CD4-positive, alpha-beta memory T cell (primary cell): ENCODE results near the gene PIAS4. TPM values are rescaled to one million over a fixed set of nuclear protein-coding genes. Genes with fewer than 3 reads are reported as not detected.
A peak's percentile ranks its signal among the peaks of the same experiment; 100 is the strongest.

Experiments
- CTCF ChIA-PET: fragments of 350-600 bp; sonication (Branson Sonifier 250); formaldehyde crosslinking; loops from one replicate; lab custom pipeline; 2021; ENCODE audit warnings: inconsistent platforms; ENCODE audit not compliant: partially characterized antibody; lab: Charles Lee
- POLR2A ChIA-PET: fragments of 350-600 bp; sonication (Branson Sonifier 250); formaldehyde crosslinking; loops from one replicate; lab custom pipeline; 2021; ENCODE audit not compliant: partially characterized antibody; lab: Charles Lee
- DNase-seq, 5 donors: peaks; one replicate each; pipeline versions ENCODE4 v3.0.0 to v3.0.0-alpha.2; 2020 to 2022; ENCODE audit warnings: mixed read lengths in 1 of 5
- H3K27ac ChIP-seq: one replicate; pipeline ENCODE4 v1.7.0; 2013; ENCODE audit warnings: low read depth, low read length
- H3K27me3 ChIP-seq: 2 replicates; pipeline ENCODE4 v1.7.0; 2013; ENCODE audit warnings: mild to moderate bottlenecking, low read length, moderate library complexity; ENCODE audit not compliant: insufficient read depth
- H3K36me3 ChIP-seq: 2 replicates; pipeline ENCODE4 v1.7.0; 2013; ENCODE audit warnings: mild to moderate bottlenecking, low read length, moderate library complexity; ENCODE audit not compliant: insufficient read depth
- H3K4me1 ChIP-seq: 2 replicates; pipeline ENCODE4 v1.7.0; 2013; ENCODE audit warnings: mild to moderate bottlenecking, low read length, moderate library complexity; ENCODE audit not compliant: insufficient read depth
- H3K4me3 ChIP-seq, 2 donors: one replicate each; pipeline ENCODE4 v1.7.0; 2013; ENCODE audit warnings: low read length in 2 of 2, mild to moderate bottlenecking in 1 of 2
- H3K9me3 ChIP-seq, 2 donors: one replicate each; pipeline ENCODE4 v1.7.0; 2013; ENCODE audit warnings: low read length in 2 of 2, control low read depth in 1 of 2; ENCODE audit not compliant: control insufficient read depth in 1 of 2
- H3K27ac Mint-ChIP-seq, 7 donors: one replicate each; pipeline ENCODE4 v1.8.0; 2020 to 2021; ENCODE audit warnings: mixed read lengths in 7 of 7, mild to moderate bottlenecking in 6 of 7, inconsistent platforms in 3 of 7, moderate library complexity in 3 of 7
- H3K27me3 Mint-ChIP-seq, 2 donors: one replicate each; pipeline ENCODE4 v1.8.0; 2020 to 2021; ENCODE audit warnings: mixed read lengths in 2 of 2
- H3K36me3 Mint-ChIP-seq, 2 donors: one replicate each; pipeline ENCODE4 v1.8.0; 2020 to 2021; ENCODE audit warnings: mixed read lengths in 2 of 2, inconsistent platforms in 1 of 2, mild to moderate bottlenecking in 1 of 2
- H3K4me1 Mint-ChIP-seq, 4 donors: one replicate each; pipeline ENCODE4 v1.8.0; 2020 to 2021; ENCODE audit warnings: mixed read lengths in 4 of 4, mild to moderate bottlenecking in 1 of 4
- H3K4me3 Mint-ChIP-seq, 8 donors: one replicate each; pipeline ENCODE4 v1.8.0; 2020 to 2021; ENCODE audit warnings: mixed read lengths in 8 of 8, mild to moderate bottlenecking in 7 of 8, moderate library complexity in 6 of 8, inconsistent platforms in 3 of 8
- H3K9me3 Mint-ChIP-seq, 8 donors: one replicate each; pipeline ENCODE4 v1.8.0; 2020 to 2021; ENCODE audit warnings: mixed read lengths in 8 of 8, mild to moderate bottlenecking in 5 of 8, inconsistent platforms in 3 of 8, moderate library complexity in 1 of 8
- intact Hi-C: fragments of 100-400 bp; cut with micrococcal nuclease; formaldehyde crosslinking; loops from one replicate; pipeline ENCODE4 v1.15.1; 2023
- polyA plus RNA-seq, 2 donors: library from polyadenylated mRNA; unstranded; fragments of 300-500 nt; fragmentation: Illumina TruSeq; gene quantifications; one replicate each; pipeline ENCODE4 v1.2.3, GENCODE V29; 2021
- total RNA-seq, 2 experiments: library from RNA; stranded (reverse); gene quantifications; one replicate each; pipeline ENCODE4 v1.2.3, GENCODE V29; 2021

PIAS4 gene
- total and polyA plus RNA-seq, 4 experiments from 2014 or later, result 5.2 to 42.6 (median 22.4) TPM

DNA sequence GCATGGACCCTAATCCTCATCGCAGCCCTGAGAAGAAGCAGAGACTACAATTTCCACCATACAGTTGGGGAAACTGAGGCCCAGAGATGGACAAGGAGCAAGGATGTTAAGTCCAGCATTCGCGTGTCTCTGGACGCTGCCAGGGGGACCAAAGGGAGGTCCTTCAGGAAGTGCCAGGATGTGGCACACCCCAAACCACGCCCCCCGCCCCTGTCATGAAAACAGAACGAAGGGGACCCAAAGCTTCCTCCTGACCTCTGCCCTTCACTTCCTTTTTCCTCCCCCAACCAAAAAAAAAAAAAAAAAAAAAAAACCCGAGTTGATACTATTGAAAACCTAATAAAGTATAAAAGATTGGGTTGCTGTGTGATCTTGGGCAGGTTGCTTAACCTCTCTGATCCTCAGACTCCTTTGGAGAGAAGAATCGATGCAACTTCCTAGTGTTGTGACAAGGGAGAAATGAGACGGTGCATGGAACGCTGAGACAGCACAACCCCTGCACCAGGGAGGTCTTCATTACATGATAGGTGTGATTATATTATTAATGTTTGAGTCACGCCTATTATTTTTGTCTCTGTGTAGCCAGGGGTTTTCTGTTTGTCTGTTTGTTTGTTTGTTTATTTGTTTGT is 61.9 kb downstream of the PIAS4 start:
- Mint-ChIP-seq H3K27ac (peak overlapping the region; percentile 78 to 97 (median 93)), H3K36me3 (peaks cover 0 to 3% of the 10 kb centered on the region in 2 donors), H3K4me1 (peaks cover 13 to 25% (median 20%) of the 10 kb centered on the region in 4 donors), H3K4me3 (peak overlapping the region; percentile 61 to 93 (median 87)), H3K9me3 (no peaks in the 10 kb centered on the region), H3K27me3 (no peaks in the 10 kb centered on the region)
- POLR2A ChIA-PET, result interaction anchor here (0.9 to 3.0 kb wide), 5 partner anchors 14 to 84 kb away, joined by 4 to 17 read pairs (median 6); no protein-coding TSS in a partner anchor
- intact Hi-C loops, result loop anchor here (5.0 to 10.0 kb wide), 2 partner anchors 113 to 495 kb away; partner anchors contain the start of genes ANKRD24, HMG20B and SIRT6
- Histone ChIP-seq H3K4me3 (peak overlapping the region in 1 of 2 donors; percentile 10), H3K27ac (peak overlapping the region; percentile 29), H3K27me3 (no peaks in the 10 kb centered on the region), H3K9me3 (no peaks in the 10 kb centered on the region), H3K4me1 (peaks cover 26% of the 10 kb centered on the region), H3K36me3 (no peaks in the 10 kb centered on the region)
- CTCF ChIA-PET, result interaction anchor here (1.3 kb wide), 1 partner anchor 35 kb away, joined by 4 read pairs; no protein-coding TSS in a partner anchor
- DNase-seq, result peak in 3 of 5 donors; percentile 42 to 46 (median 43)

DNA sequence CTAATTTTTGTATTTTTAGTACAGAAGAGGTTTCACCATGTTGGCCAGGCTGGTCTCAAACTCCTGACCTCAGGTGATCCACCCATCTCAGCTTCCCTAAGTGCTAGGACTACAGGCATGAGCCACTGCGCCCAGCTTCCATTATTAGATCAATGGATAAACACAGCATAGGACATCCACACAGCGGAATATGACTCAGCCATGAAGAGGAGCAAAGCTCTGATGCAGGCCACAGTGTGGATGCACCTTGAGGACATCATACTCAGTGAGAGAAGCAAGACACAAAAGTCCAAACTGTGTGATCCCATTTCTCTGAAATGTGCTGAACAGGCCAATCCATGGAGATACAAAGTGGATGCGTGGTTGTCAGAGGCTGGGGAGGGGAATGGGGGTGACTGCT is 64.1 kb downstream of the PIAS4 start:
- Histone ChIP-seq H3K9me3 (no peaks in the 10 kb centered on the region), H3K36me3 (no peaks in the 10 kb centered on the region), H3K4me3 (no peak overlapping the region), H3K27ac (no peak overlapping the region), H3K4me1 (peaks cover 26% of the 10 kb centered on the region), H3K27me3 (no peaks in the 10 kb centered on the region)
- peak in 1 of 5 donors; percentile 24 for DNase-seq
- Mint-ChIP-seq H3K27me3 (no peaks in the 10 kb centered on the region), H3K27ac (no peak overlapping the region), H3K36me3 (peaks cover 0 to 3% of the 10 kb centered on the region in 2 donors), H3K9me3 (no peaks in the 10 kb centered on the region), H3K4me1 (peaks cover 18 to 34% (median 26%) of the 10 kb centered on the region in 4 donors), H3K4me3 (no peak overlapping the region)
- POLR2A ChIA-PET, result interaction anchor here (3.0 kb wide), 1 partner anchor 33 kb away, joined by 17 read pairs; no protein-coding TSS in a partner anchor
- intact Hi-C loops, result no loop called here
- CTCF ChIA-PET, result interaction anchor here (1.1 kb wide), 1 partner anchor 18 kb away, joined by 3 read pairs; no protein-coding TSS in a partner anchor

DNA sequence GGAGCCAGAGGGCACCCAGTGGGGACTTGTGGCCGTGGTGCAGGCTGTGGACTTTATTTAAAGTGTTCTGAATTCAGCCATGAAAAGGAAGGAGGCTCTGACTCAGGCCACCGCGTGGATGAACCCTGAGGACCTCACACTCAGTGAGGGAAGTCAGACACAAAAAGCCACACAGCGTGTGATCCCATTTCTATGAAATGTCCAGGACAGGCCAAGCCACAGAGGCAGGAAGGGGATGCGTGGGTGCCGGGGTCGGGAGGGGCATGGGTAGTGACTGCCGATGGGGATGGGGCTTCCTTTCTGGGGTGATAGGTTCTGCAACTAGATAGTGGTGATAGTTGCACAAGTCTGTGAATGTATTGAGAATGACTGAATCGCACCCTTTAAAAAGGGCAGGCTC is 67.8 kb downstream of the PIAS4 start:
- ChIA-PET POLR2A (no interaction called here), CTCF (no interaction called here)
- Mint-ChIP-seq H3K4me3 (peak overlapping the region in 4 of 8 donors; percentile 30 to 77 (median 56)), H3K27me3 (no peaks in the 10 kb centered on the region), H3K27ac (peak overlapping the region in 3 of 7 donors; percentile 36 to 66 (median 48)), H3K4me1 (peaks cover 4 to 22% (median 15%) of the 10 kb centered on the region in 4 donors), H3K36me3 (no peaks in the 10 kb centered on the region), H3K9me3 (no peaks in the 10 kb centered on the region)
- Histone ChIP-seq H3K27me3 (no peaks in the 10 kb centered on the region), H3K4me3 (no peak overlapping the region), H3K9me3 (no peaks in the 10 kb centered on the region), H3K36me3 (no peaks in the 10 kb centered on the region), H3K4me1 (peaks cover 18% of the 10 kb centered on the region), H3K27ac (no peak overlapping the region)
- no peak for DNase-seq
- intact Hi-C loops, result no loop called here

DNA sequence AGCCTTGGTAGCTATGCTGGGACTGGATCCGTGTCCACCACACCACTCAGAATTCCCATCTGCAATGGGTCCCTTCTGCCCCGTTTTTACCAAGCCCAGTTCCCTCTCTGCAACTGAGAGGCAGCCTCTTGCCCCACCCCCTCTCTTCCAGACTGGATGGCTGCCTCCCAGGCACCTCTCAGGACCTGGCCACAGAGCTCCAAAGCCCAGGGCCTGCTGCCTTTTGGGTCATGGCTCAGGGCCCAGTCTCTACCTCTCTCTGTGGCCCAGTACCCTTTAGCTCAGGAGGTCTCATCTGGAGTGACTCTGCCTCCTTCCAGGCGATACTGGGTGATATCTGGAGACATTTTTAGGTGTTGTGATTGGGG is 69.5 kb downstream of the PIAS4 start:
- peak overlapping the region; percentile 6 to 92 (median 42) for H3K27ac Mint-ChIP-seq
- Histone ChIP-seq H3K27me3 (no peaks in the 10 kb centered on the region), H3K4me3 (peak overlapping the region in 1 of 2 donors; percentile 65), H3K9me3 (no peaks in the 10 kb centered on the region), H3K4me1 (peaks cover 21% of the 10 kb centered on the region), H3K27ac (no peak overlapping the region), H3K36me3 (no peaks in the 10 kb centered on the region)
- no peaks in the 10 kb centered on the region for H3K27me3 Mint-ChIP-seq
- peak in 1 of 5 donors; percentile 5 for DNase-seq
- intact Hi-C loops, result no loop called here
- H3K36me3 Mint-ChIP-seq, result no peaks in the 10 kb centered on the region
- ChIA-PET POLR2A (interaction anchor here (0.8 to 3.4 kb wide), 9 partner anchors 8 to 91 kb away, joined by 3 to 21 read pairs (median 4); partner anchors contain the start of genes EEF2 and ZBTB7A), CTCF (interaction anchor here (0.7 to 1.2 kb wide), 4 partner anchors 13 to 89 kb away, joined by 3 to 4 read pairs (median 3); no protein-coding TSS in a partner anchor)
- H3K4me1 Mint-ChIP-seq, result peaks cover 4 to 21% (median 15%) of the 10 kb centered on the region in 4 donors
- peak overlapping the region in 5 of 8 donors; percentile 1 to 93 (median 86) for H3K4me3 Mint-ChIP-seq
- no peaks in the 10 kb centered on the region for H3K9me3 Mint-ChIP-seq

DNA sequence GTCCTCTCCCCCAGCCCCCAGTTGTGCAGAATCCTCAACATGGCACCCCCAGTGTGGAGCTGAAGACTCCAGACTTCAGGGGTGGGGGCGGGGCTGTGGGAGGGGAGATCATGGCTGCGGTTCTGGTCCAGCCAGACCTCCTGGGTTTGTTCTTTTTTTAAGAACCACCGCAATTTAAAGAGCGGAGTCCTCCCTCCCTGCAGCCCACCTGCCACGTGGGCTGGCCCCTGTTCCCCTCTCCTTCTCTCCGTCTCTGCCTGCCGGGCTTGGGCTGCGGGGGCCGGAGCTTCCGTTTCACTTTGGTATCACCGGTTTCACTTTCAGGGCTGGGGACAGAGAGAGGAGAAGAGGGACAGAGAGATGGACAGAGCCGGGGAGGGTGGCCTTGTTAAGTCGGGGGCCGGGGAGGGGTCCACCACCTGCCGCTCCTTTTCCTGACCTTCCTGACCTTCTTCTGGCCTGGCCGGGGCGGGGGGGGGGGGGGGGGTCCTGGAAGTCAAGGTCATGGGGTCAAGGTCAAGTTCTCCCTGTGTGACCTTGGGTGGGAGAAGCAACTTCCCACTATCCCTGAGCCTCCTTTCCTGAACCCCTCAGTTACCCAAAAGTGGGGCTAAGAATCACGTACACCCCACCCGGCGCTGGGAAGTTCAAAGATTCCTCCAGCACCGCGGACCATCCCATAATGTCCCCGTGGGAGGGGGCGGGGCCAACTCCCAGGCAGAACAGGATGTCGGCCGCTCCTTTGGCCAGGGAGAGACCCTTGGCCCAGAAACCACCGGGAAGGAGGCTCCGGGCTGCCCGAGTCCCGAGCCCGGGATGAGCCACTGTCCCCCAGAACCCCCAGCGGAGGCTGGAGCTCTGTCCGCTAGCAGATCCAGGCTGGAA is 70.5 kb downstream of the PIAS4 start:
- H3K27me3 Mint-ChIP-seq, result no peaks in the 10 kb centered on the region
- intact Hi-C loops, result no loop called here
- Histone ChIP-seq H3K27ac (peak overlapping the region; percentile 65), H3K9me3 (no peaks in the 10 kb centered on the region), H3K27me3 (no peaks in the 10 kb centered on the region), H3K4me3 (peak overlapping the region; percentile 64 to 65), H3K4me1 (peaks cover 29% of the 10 kb centered on the region), H3K36me3 (no peaks in the 10 kb centered on the region)
- peak overlapping the region; percentile 85 to 93 (median 88) for H3K4me3 Mint-ChIP-seq
- no peaks in the 10 kb centered on the region for H3K9me3 Mint-ChIP-seq
- POLR2A ChIA-PET, result interaction anchor here (0.8 to 3.4 kb wide), 12 partner anchors 9 to 92 kb away, joined by 3 to 21 read pairs (median 4); partner anchors contain the start of genes EEF2, PIAS4 and ZBTB7A
- H3K36me3 Mint-ChIP-seq, result no peaks in the 10 kb centered on the region
- DNase-seq, result peak in 4 of 5 donors; percentile 34 to 59 (median 40)
- CTCF ChIA-PET, result interaction anchor here (0.9 to 1.0 kb wide), 3 partner anchors 11 to 62 kb away, joined by 3 read pairs; no protein-coding TSS in a partner anchor
- H3K4me1 Mint-ChIP-seq, result peaks cover 4 to 24% (median 17%) of the 10 kb centered on the region in 4 donors
- peak overlapping the region; percentile 71 to 94 (median 92) for H3K27ac Mint-ChIP-seq

DNA sequence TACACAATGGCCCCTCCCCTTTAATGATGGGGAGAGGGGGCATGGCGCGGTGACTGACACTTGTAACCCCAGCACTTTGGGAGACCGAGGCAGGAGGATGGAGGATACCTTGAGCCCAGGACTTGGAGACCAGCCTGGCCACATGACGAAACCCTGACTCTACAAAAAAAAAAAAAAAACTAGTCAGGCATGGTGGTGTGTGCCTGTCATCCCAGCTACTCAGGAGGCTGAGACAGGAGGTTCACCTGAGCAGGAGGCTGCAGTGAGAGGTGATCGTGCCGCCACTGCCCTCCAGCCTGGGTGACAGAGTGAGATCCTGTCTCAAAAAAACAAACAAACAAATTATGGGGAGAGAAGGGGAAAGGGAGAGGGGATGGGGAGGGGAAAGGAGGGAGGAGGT is 72.9 kb downstream of the PIAS4 start:
- H3K27me3 Mint-ChIP-seq, result no peaks in the 10 kb centered on the region
- ChIA-PET POLR2A (interaction anchor here (0.7 kb wide), 1 partner anchor 24 kb away, joined by 3 read pairs; no protein-coding TSS in a partner anchor), CTCF (interaction anchor here (1.0 kb wide), 1 partner anchor 20 kb away, joined by 4 read pairs; no protein-coding TSS in a partner anchor)
- peaks cover 8 to 37% (median 24%) of the 10 kb centered on the region in 4 donors for H3K4me1 Mint-ChIP-seq
- H3K4me3 ChIP-seq, result no peak overlapping the region
- no peaks in the 10 kb centered on the region for H3K36me3 ChIP-seq
- no peak overlapping the region for H3K27ac ChIP-seq
- DNase-seq, result no peak
- H3K36me3 Mint-ChIP-seq, result no peaks in the 10 kb centered on the region
- no peaks in the 10 kb centered on the region for H3K27me3 ChIP-seq
- H3K9me3 ChIP-seq, result no peaks in the 10 kb centered on the region
- peak overlapping the region in 5 of 7 donors; percentile 46 to 66 (median 48) for H3K27ac Mint-ChIP-seq
- intact Hi-C loops, result no loop called here
- peaks cover 51% of the 10 kb centered on the region for H3K4me1 ChIP-seq
- H3K9me3 Mint-ChIP-seq, result no peaks in the 10 kb centered on the region
- no peak overlapping the region for H3K4me3 Mint-ChIP-seq
